ENCODE results near the gene RBM23. TPM values are rescaled to one million over a fixed set of nuclear protein-coding genes. Genes with fewer than 3 reads are reported as not detected.

Gene RBM23
- total and polyA plus RNA-seq, 2 of the 8 experiments (the other 6 are each of a cell fraction or from before 2014, with no cell fraction given), result 41.2 to 43.3 TPM

DNA sequence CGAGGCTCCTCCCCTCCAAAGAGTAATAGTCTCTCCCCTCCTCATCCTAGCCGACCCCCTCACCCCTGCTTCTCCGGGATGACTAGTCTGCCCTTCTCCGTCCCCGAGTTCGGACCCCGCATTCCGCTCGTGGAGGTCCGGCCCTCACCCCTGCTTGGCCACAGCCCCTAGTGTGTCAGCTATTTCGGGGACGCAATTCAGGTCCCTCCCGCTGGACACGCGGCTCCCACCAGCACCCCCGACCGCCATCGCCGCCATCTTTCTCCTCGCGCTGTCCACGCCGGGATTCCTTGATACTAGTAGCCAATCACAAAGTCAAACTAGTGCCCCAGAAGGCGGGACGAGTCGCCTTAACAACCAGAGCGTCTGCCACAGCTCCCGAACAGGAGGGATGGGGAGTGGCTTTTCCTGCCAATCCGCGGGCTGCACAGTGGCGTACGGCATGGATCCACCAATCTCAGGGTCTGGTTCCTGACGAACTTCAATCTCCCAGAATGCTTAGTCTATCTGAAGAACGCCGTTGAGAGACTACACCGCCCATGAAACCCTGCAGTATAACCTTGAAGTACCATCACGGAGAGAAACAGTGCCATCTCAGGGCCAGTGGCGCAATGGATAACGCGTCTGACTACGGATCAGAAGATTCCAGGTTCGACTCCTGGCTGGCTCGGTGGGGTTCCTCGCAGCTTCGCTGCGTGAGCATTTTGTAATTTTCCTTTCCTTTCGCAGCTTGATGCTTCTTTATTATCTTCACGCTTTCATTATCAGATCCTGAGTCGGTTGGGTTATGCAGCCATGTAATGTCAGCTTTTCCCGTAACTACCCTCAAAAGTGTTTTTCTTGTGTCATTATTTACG is 10.4 kb upstream of the RBM23 start, which contains the start of gene PRMT5:
PRMT5 (minus strand) TSS at position 273 of the 857 bp plus-strand sequence; CDS start at position 258, 15 bp downstream.
- H2AFZ ChIP-seq (ENCODE audit: low read length), result peak within 1 kb of the TSS; percentile 77
- peak within 1 kb of the TSS; percentile 96 for H4K5ac ChIP-seq (ENCODE audit: insufficient read length, low read depth, low read length)
- DNase-seq (ENCODE audit: low read depth in 1 of 2, low spot score in 2 of 2) (peak; percentile 99), FAIRE-seq (peak; percentile 87)
- no peak within 1 kb of the TSS; the same call in 1 of the 2 replicates for H2BK12ac ChIP-seq (ENCODE audit: low read depth, low read length)
- no peak within 1 kb of the TSS for H2BK120ac ChIP-seq (replicated peaks; ENCODE audit: low read depth, low read length)
- CTCF ChIA-PET (ENCODE audit: partially characterized antibody), result interaction anchor here (0.6 to 3.2 kb wide), 30 partner anchors 9 to 371 kb away, joined by 3 to 22 read pairs (median 4); partner anchors contain the start of genes AJUBA, HAUS4, LRP10 and PSMB11
- H3K79me2 ChIP-seq (ENCODE audit: control insufficient read depth in 1 of 2, insufficient read depth in 2 of 2, low read length in 2 of 2), result peaks cover 5 to 21% of the 10 kb centered on the region in 2 experiments
- peak within 1 kb of the TSS; percentile 95 for H2BK5ac ChIP-seq (ENCODE audit: low read depth, low read length)
- peak within 1 kb of the TSS; percentile 82 to 96 (median 89) for H3K9ac ChIP-seq (replicated peaks in 1 of 4; ENCODE audit: extremely low read depth in 1 of 4, low read depth in 3 of 4, low read length in 3 of 4)
- H3K23me2 ChIP-seq (ENCODE audit: low read depth, low read length), result peaks cover 9% of the 10 kb centered on the region
- peaks cover 5% of the 10 kb centered on the region; the same call in 1 of the 2 replicates for H3K79me1 ChIP-seq (ENCODE audit: low read depth, low read length)
- peaks cover 0 to 2% of the 10 kb centered on the region in 2 experiments for H4K20me1 ChIP-seq (replicated peaks in 1 of 2; ENCODE audit: control insufficient read depth in 1 of 2, insufficient read depth in 2 of 2, low read length in 2 of 2)
- 2% methylated on average over 51 of the region's 51 CpGs; no CpG with 5 or more reads in 1 of the 2 experiments for WGBS, 2 experiments (ENCODE audit: extremely low coverage in 1 of 2, insufficient coverage in 1 of 2, insufficient read length in 1 of 2, insufficient replicate concordance in 2 of 2, low coverage in 1 of 2, low lambda C conversion rate in 2 of 2, missing lambda C conversion rate in 1 of 2)
- H3K18ac ChIP-seq (ENCODE audit: extremely low read depth, low read length), result peak within 1 kb of the TSS; percentile 88
- H3K4me1 ChIP-seq (replicated peaks in 1 of 4; ENCODE audit: control insufficient read depth in 3 of 4, insufficient read depth in 4 of 4, low read length in 3 of 4), result peaks cover 0 to 3% (median 1%) of the 10 kb centered on the region in 4 experiments; a peak in 3 of 7 replicates
- H3K23ac ChIP-seq (ENCODE audit: insufficient read length), result no peak within 1 kb of the TSS
- H3K27me3 ChIP-seq (replicated peaks in 1 of 4; ENCODE audit: control insufficient read depth in 3 of 4, extremely low read depth in 1 of 4, insufficient read depth in 3 of 4, low read length in 3 of 4), result no peaks in the 10 kb centered on the region
- H3K56ac ChIP-seq (replicated peaks; ENCODE audit: insufficient read length, low read depth, low read length), result peak within 1 kb of the TSS; percentile 74
- H3K27ac ChIP-seq (ENCODE audit: low read depth, low read length), result peak within 1 kb of the TSS; percentile 95
- no peak within 1 kb of the TSS for H3K4ac ChIP-seq (replicated peaks; ENCODE audit: insufficient read length, low read depth, low read length)
- H3K4me3 ChIP-seq (ENCODE audit: extremely low read depth in 1 of 4, insufficient read depth in 2 of 4, low read depth in 3 of 4, low read length in 4 of 4), result peak within 1 kb of the TSS; percentile 65 to 94 (median 86)
- H2AK5ac ChIP-seq (ENCODE audit: low read depth, low read length), result no peak within 1 kb of the TSS
- no peaks in the 10 kb centered on the region for H3K9me3 ChIP-seq (ENCODE audit: insufficient read depth in 2 of 2, low read depth in 1 of 2, low read length in 1 of 2)
- H4K8ac ChIP-seq (ENCODE audit: extremely low read depth, insufficient read depth, low read length), result peak within 1 kb of the TSS; percentile 99; the same call in 1 of the 2 replicates
- POLR2A ChIA-PET (ENCODE audit: partially characterized antibody), result interaction anchor here (0.6 to 4.6 kb wide), 30 partner anchors 10 to 608 kb away, joined by 3 to 67 read pairs (median 5); partner anchors contain the start of genes ACIN1, AJUBA, C14orf119 and HAUS4
- H2BK20ac ChIP-seq (ENCODE audit: low read length), result no peak within 1 kb of the TSS
- peak within 1 kb of the TSS; percentile 88 to 93 for H3K4me2 ChIP-seq (ENCODE audit: insufficient read depth in 1 of 2, low read depth in 2 of 2, low read length in 2 of 2)
- H4K91ac ChIP-seq (replicated peaks; ENCODE audit: insufficient read length, low read length), result peak within 1 kb of the TSS; percentile 58
- no peak within 1 kb of the TSS for H3K14ac ChIP-seq (ENCODE audit: insufficient read length)
- no peak within 1 kb of the TSS for H2BK15ac ChIP-seq (ENCODE audit: low read length)
- H3K36me3 ChIP-seq (ENCODE audit: control insufficient read depth in 2 of 4, insufficient read depth in 4 of 4, low read length in 3 of 4), result peaks cover 14 to 29% (median 22%) of the 10 kb centered on the region in 4 experiments; a peak in 7 of 8 replicates
- TF ChIP-seq, protein P1, sequence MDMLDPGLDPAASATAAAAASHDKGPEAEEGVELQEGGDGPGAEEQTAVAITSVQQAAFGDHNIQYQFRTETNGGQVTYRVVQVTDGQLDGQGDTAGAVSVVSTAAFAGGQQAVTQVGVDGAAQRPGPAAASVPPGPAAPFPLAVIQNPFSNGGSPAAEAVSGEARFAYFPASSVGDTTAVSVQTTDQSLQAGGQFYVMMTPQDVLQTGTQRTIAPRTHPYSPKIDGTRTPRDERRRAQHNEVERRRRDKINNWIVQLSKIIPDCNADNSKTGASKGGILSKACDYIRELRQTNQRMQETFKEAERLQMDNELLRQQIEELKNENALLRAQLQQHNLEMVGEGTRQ (IDR thresholded peaks at IDR 0.05; ENCODE audit: low read length), result no peak
- TF ChIP-seq POLR2A (IDR thresholded peaks at IDR 0.05; ENCODE audit: control extremely low read depth in 1 of 2, low read depth in 2 of 2, low read length in 2 of 2) (peak; percentile 82 to 95), RXRA (IDR thresholded peaks at IDR 0.05; ENCODE audit: insufficient read depth, low read depth, low read length) (no peak), FOSL1 (IDR thresholded peaks at IDR 0.05; ENCODE audit: insufficient read depth, low read depth, low read length) (no peak), ASH2L (IDR thresholded peaks at IDR 0.05; ENCODE audit: low read length) (peak; percentile 97), CREB1 (IDR thresholded peaks at IDR 0.05) (peak; percentile 69)
- TF ChIP-seq, protein P2, sequence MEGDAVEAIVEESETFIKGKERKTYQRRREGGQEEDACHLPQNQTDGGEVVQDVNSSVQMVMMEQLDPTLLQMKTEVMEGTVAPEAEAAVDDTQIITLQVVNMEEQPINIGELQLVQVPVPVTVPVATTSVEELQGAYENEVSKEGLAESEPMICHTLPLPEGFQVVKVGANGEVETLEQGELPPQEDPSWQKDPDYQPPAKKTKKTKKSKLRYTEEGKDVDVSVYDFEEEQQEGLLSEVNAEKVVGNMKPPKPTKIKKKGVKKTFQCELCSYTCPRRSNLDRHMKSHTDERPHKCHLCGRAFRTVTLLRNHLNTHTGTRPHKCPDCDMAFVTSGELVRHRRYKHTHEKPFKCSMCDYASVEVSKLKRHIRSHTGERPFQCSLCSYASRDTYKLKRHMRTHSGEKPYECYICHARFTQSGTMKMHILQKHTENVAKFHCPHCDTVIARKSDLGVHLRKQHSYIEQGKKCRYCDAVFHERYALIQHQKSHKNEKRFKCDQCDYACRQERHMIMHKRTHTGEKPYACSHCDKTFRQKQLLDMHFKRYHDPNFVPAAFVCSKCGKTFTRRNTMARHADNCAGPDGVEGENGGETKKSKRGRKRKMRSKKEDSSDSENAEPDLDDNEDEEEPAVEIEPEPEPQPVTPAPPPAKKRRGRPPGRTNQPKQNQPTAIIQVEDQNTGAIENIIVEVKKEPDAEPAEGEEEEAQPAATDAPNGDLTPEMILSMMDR (IDR thresholded peaks at IDR 0.05; ENCODE audit: control extremely low read depth in 1 of 3, insufficient read depth in 1 of 3, low read depth in 1 of 3, low read length in 3 of 3), result no peak
